HG03045 (cell line): ENCODE results near the gene NAA38.

Source experiments
- ATAC-seq: cut with Tn5 transposase; IDR thresholded peaks from one replicate; pipeline ENCODE4 v1.9.1; 2021; ENCODE audit warnings: mild to moderate bottlenecking, moderate library complexity; ENCODE audit not compliant: unreplicated experiment

NAA38 gene

GRCh38 chr17:7856811-7857712 lies at the start of gene NAA38:
Gene NAA38 (minus strand): TSS chr17:7857559. CDS start chr17:7857463, 96 bp downstream.
- peak; percentile 68 for ATAC-seq

GRCh38 chr17:7903154-7904103 lies 46.1 kb upstream of the NAA38 start:
- no peak for ATAC-seq

- no peak for ATAC-seq
These were observed 40.4 kb upstream of the NAA38 start for GRCh38 chr17:7897773-7898172.

GRCh38 chr17:7897090-7897489 lies 39.7 kb upstream of the NAA38 start:
- no peak for ATAC-seq

- no peak for ATAC-seq
These were observed 37.5 kb upstream of the NAA38 start for GRCh38 chr17:7894866-7895265.

GRCh38 chr17:7894226-7894625 lies 36.9 kb upstream of the NAA38 start:
- no peak for ATAC-seq

- ATAC-seq: no peak
These were observed 36.0 kb upstream of the NAA38 start for GRCh38 chr17:7893187-7893880.

- no peak for ATAC-seq
These were observed 32.0 kb upstream of the NAA38 start for GRCh38 chr17:7889166-7889955.

- ATAC-seq: no peak
These were observed 31.0 kb upstream of the NAA38 start, which contains the start of gene CHD3 for GRCh38 chr17:7888184-7888920. Gene CHD3 (plus strand): TSS chr17:7888789. CDS start chr17:7889001, 212 bp downstream.

GRCh38 chr17:7887482-7888183 lies 30.3 kb upstream of the NAA38 start:
- peak; percentile 43 for ATAC-seq

- ATAC-seq: no peak
These were observed 29.7 kb upstream of the NAA38 start for GRCh38 chr17:7887038-7887481.

GRCh38 chr17:7886227-7887037 lies 29.1 kb upstream of the NAA38 start:
- no peak for ATAC-seq

- peak; percentile 32 for ATAC-seq
These were observed 28.2 kb upstream of the NAA38 start for GRCh38 chr17:7885367-7886226.

GRCh38 chr17:7884581-7885366 lies 27.4 kb upstream of the NAA38 start:
- no peak for ATAC-seq

GRCh38 chr17:7883781-7884386 lies 26.5 kb upstream of the NAA38 start:
- ATAC-seq: no peak

- no peak for ATAC-seq
These were observed 25.3 kb upstream of the NAA38 start for GRCh38 chr17:7882629-7883028.
